ENCODE measurements around the gene OXGR1.
"Not testable (repeated sequence)": the region's sequence is repeated elsewhere in the genome, so short reads cannot be mapped to it uniquely, and the experiment has no call there.

The OXGR1 gene

DNA sequence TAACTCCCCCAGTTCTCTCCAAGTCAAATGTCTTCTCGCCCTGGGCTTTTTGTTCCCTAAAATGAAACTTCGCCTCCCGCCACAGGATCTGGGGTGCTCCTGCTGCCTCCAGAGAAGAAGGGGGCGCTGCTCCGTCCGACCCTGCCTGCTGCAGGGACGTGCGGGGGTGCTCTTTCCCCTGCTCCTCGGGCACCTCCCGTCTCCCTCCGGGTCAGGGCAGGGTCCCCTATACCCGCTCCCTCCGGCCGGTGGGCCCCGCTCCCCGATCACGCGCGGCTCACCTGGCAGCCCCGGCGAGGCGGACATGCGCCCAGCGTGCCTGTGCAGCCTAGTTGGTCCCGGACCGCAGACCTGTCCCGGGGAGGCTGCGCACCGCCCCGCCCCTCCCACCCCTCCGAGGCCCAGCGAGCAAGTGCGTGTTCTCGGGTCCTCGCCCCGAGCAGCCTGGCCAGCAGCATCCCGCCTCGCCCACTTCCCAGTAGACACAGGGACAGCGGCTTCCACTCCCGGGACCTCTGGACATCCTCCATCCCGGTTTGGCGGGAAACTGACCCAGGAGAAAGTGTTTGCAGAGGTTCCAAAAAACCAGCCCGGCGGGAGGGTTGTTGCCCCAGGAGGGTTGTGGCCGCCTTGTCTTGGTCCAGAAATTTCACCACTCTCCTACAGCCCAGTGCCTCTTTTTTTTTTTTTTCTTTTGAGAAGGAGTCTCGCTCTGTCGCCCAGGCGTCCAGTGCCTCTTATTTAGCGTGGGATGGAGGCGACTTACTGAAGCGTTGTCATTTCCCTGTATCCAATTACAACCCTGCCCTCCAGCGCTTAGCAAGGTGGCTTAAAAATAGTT lies at the start of gene OXGR1:
TSS of gene OXGR1 (minus strand) at position 460 of the 841 bp plus-strand sequence. CDS start 6,717 bp downstream, outside the sequence.
- no peak for DNase-seq (ENCODE audit: low read depth in 1 of 2, low spot score in 1 of 2)

GRCh38 chr13:97043302-97043701 lies 49.0 kb upstream of the OXGR1 start:
- no peak for DNase-seq (ENCODE audit: low read depth in 1 of 2, low spot score in 1 of 2)

- no peak for DNase-seq (ENCODE audit: low read depth in 1 of 2, low spot score in 1 of 2)
Observed at GRCh38 chr13:97030705-97031452, 36.6 kb upstream of the OXGR1 start.

DNA sequence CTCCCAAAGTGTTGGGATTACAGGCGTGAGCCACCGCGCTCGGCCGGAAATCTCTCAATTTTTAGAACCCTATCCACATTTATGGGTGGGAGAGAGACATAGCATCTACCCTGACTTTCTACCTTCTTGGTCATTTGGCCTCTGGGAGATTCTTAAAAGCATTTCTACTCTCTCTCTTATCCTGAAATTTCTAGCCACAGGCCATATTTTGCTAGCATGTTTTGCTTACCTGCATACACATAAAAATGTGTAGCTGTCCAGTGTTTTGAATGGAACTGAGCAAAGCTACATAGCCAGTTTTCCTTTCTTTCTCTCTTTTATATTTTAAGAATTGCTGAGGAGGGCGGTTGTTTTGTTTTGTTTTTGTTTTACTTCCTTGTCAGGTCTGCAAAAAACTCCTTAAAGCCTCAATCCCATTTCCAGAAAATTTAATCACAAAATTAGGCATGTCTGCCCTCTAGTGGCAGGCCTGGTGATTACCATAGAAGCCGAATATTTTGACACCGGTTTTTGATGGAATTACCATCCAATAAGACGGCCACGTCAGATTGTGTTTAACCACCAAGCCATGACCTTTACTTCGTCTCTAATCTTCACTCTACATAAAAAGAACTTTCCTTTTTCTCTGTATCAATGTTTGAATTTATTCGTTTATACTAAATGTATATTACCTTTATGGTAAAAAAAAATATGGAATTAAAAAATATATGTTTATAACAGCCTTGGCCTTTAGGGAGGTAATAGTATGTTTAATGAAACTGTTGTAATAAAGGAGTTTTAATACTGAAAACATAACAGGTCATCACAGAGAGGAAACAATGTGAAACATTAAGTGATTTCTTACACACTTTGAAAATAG lies 34.4 kb upstream of the OXGR1 start:
- DNase-seq (ENCODE audit: low read depth in 1 of 2, low spot score in 1 of 2) = peak in 1 of 2 donors; percentile 7

- no peak for DNase-seq (ENCODE audit: low read depth in 1 of 2, low spot score in 1 of 2)
Observed at GRCh38 chr13:97027162-97027554, 32.9 kb upstream of the OXGR1 start.

DNA sequence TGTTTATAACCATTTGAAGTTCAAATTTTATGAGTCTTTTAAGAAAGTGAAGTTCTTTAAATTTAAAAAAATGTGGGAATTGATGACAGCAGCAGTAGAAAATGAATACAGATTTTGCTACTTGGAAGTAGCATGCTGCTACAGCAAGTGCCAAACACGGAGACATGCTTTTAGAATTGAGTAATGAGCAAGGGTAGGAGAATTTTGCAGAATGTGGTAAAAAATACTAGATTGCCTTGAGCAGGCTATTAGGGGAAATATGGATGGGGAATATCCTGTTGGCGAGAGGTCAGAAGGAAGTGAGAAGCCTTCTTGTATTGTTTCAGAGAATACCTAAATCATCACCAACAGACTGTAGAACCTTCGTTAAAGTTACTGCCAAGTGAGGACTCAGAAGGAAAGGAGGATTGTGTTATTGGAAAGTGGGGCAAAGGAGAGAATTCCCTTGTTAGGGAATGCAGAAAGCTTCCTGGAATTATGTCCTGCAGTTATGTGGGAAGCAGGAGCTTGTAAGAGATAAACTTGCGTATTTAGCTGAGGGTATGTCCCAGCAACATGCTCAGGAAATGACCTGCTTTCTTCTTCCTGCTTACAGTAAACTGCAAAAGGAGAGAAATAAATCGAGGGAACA lies 32.4 kb upstream of the OXGR1 start:
- no peak for DNase-seq (ENCODE audit: low read depth in 1 of 2, low spot score in 1 of 2)

DNA sequence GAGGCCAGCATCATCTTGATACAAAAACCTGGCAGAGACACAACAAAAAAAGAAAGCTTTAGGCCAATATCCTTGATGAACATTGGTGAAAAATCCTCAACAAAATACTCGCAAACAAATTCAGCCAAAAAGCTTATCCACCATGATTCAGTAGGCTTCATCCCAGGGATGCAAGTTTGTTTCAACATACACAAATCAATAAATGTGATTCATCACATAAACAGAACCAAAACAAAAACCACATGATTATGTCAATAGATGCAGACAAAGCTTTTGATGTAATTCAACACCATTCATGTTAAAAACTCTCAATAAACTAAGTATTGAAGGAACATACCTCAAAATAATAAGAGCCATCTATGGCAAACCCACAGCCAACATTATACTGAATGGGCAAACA lies 29.5 kb upstream of the OXGR1 start:
- DNase-seq (ENCODE audit: low read depth in 1 of 2, low spot score in 1 of 2) = not testable (repeated sequence)

DNA sequence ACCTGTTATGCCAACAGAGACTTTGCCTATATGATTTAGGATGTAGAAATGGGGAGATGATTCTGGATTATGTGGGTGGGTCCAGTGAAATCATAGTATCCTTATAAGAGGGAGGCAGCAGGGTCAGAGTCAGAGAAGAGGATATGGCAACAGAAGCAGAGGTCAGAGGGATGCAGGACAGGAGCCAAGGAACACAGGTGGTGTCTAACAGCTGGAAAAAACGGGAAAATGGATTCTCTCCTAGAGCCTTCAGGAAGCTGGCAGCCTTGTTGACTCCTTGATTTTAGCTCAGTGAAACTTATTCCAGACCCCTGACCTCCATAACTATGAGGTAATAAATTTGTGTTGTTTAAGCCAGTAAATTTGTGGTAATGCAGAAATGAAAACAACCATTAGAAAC lies 28.8 kb upstream of the OXGR1 start:
- no peak for DNase-seq (ENCODE audit: low read depth in 1 of 2, low spot score in 1 of 2)

GRCh38 chr13:97021241-97021640 lies 27.0 kb upstream of the OXGR1 start:
- no peak for DNase-seq (ENCODE audit: low read depth in 1 of 2, low spot score in 1 of 2)

GRCh38 chr13:97020689-97021240 lies 26.5 kb upstream of the OXGR1 start:
- DNase-seq (ENCODE audit: low read depth in 1 of 2, low spot score in 1 of 2) = no peak

DNA sequence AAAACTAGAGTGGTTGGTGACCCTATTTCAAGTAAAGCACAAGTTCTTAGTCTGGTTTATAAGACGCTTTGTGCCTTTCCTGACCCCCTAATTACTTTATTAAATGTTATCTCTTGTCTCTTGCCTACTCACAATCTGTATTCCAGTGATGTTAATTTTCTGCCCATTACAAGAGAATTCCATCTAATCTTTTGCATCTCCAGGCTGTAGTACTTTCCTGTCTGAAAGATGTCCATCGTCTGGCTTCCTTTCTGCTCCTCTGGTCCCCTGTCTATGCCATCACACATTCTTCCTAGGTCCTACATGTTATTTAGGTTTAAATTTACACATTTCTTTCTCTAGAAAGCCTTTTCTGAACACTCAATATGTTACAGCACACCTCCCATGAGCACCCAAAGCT lies 25.9 kb upstream of the OXGR1 start:
- DNase-seq (ENCODE audit: low read depth in 1 of 2, low spot score in 1 of 2) = no peak

DNA sequence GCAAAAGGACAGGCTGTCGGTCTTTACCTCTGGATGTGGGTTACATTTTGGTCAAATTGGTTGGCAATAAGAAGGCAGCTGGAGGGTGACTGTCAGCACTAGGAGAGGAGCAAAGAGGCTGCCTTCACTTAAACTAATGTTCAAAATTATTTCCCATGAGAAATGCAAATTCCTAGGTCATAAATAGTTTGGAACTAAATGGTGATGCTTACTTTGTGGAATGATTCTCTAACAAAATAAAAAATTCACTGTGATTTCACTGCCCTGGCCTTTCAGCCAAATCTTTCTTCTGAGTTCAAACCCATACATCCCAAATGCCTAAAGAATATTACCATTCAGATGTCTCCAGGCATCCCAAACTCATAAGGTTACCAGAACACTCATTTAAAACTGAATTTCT lies 25.0 kb upstream of the OXGR1 start:
- no peak for DNase-seq (ENCODE audit: low read depth in 1 of 2, low spot score in 1 of 2)

GRCh38 chr13:97018029-97018819 lies 23.9 kb upstream of the OXGR1 start:
- no peak for DNase-seq (ENCODE audit: low read depth in 1 of 2, low spot score in 1 of 2)

DNA sequence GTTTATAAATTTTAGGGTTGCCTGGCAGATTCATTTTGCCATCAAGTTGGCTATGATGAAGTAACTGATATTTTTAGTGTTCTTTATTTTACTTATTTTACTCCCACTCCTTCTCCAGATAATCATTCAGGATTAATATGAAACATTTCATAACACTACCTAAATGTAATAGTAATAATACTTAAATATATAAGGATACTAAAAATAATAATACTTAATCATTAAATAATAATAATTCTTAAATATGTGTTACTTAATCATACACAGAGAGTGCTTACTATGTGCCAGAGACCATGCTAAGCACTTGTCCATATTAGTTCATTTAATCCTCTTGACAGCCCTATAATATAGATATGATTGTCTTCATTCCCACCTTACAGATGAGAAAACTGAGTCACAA lies 23.0 kb upstream of the OXGR1 start:
- no peak for DNase-seq (ENCODE audit: low read depth in 1 of 2, low spot score in 1 of 2)

DNA sequence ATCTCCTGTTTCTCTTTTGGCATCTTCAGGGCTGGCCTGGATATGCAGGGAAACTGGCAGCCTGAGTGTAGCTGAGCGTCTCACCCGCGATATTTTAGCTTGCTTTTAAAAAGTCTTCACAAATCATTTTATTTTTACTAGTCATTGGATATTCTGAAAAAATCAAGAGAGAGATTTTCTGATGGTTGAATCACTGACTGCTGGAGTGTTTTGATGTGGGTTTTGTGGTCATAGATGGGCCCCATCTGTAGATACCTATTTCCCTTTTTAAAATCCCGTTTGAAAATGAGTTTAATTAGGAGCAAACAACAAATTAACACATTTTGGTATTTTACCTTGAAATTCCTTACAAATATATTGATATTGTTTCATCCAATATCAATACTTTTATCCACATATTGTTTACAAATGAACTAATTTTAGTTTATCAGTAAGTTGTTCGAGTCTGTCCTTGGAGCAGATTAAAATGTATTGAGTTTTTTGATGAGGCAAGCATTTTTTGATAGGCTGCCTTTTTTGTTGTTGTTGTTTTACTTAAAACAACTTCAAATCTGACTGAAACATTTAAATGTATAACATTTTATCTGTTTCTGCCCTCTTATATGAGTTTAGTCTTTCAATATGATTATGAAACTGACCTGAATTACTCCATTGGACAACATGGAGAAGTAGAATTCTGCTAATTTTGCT lies 21.5 kb upstream of the OXGR1 start:
- DNase-seq (ENCODE audit: low read depth in 1 of 2, low spot score in 1 of 2) = no peak

- no peak for DNase-seq (ENCODE audit: low read depth in 1 of 2, low spot score in 1 of 2)
Observed at GRCh38 chr13:97012251-97013048, 18.2 kb upstream of the OXGR1 start.

GRCh38 chr13:97011446-97012131 lies 17.3 kb upstream of the OXGR1 start:
- DNase-seq (ENCODE audit: low read depth in 1 of 2, low spot score in 1 of 2) = no peak

DNA sequence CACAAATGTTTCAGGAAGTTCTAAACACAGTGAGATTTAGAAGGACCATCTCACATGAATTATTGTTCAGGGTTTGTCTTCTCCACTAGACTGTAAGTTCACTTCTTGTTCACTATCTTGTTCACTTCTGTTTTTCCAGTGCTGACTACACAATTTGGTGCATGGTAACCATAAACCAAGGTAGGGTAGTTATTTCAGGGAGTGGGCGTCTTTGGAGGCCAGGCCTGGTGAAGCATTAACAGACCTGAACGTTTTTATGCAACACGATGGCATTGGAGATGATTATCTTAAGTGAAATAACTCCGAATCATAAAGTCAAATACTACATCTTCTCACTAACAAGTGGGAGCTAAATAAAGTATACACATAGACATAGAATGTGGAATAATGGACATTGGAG lies 14.4 kb upstream of the OXGR1 start:
- DNase-seq (ENCODE audit: low read depth in 1 of 2, low spot score in 1 of 2) = no peak
